IMR-90 (cell line): ENCODE results near the gene CFHR2. TPM values are rescaled to one million over a fixed set of nuclear protein-coding genes. Genes with fewer than 3 reads are reported as not detected.

Experiments
- ATAC-seq: fragments of 200-7000 bp; cut with Tn5 transposase; 2 replicates; pipeline ENCODE4 v1.9.1; 2020; ENCODE audit warnings: low read depth, mild to moderate bottlenecking, moderate library complexity
- BruUV-seq: library from RNA; stranded (reverse); fragments of 400-500 nt; replicated peaks from 2 replicates; lab custom pipeline; 2021; lab: Mats Ljungman, UMichigan
- CTCF ChIA-PET: fragments of 300-600 bp; formaldehyde crosslinking; extraction: SDS; loops from one replicate; lab custom pipeline; 2021; ENCODE audit warnings: antibody characterized with exemption; lab: Yijun Ruan, JAX
- POLR2A ChIA-PET: fragments of 300-600 bp; sonication (Branson Sonifier 250); formaldehyde crosslinking; loops from one replicate; lab custom pipeline; 2022; ENCODE audit warnings: antibody characterized with exemption; ENCODE audit not compliant: unreplicated experiment; lab: Charles Lee
- DNase-seq: peaks from one replicate; pipeline ENCODE4 v3.0.0; 2013
- H2AFZ ChIP-seq: replicated peaks from 2 replicates; pipeline ENCODE3; 2013; ENCODE audit warnings: low read length, mild to moderate bottlenecking; ENCODE audit not compliant: poor library complexity
- H2AK5ac ChIP-seq: 2 replicates; pipeline ENCODE4 v1.6.1; 2013; ENCODE audit warnings: low read depth, low read length, inconsistent platforms
- H2AK9ac ChIP-seq: replicated peaks from 2 replicates; pipeline ENCODE3; 2013; ENCODE audit warnings: mild to moderate bottlenecking, low read depth, low read length, moderate library complexity; ENCODE audit not compliant: poor library complexity
- H2BK120ac ChIP-seq: 2 replicates; pipeline ENCODE4 v1.6.1; 2013; ENCODE audit warnings: low read depth, low read length, inconsistent platforms
- H2BK15ac ChIP-seq: 3 replicates; pipeline ENCODE4 v1.6.1; 2013; ENCODE audit warnings: low read depth, low read length, inconsistent platforms
- H2BK20ac ChIP-seq: 2 replicates; pipeline ENCODE4 v1.6.1; 2013; ENCODE audit warnings: low read depth, mild to moderate bottlenecking, inconsistent platforms, low read length, moderate library complexity
- H2BK5ac ChIP-seq: 2 replicates; pipeline ENCODE4 v1.6.1; 2013; ENCODE audit warnings: mild to moderate bottlenecking, low read depth, low read length, inconsistent platforms; ENCODE audit not compliant: poor library complexity, severe bottlenecking
- H3K14ac ChIP-seq: replicated peaks from 2 replicates; pipeline ENCODE4 v1.6.1; 2013; ENCODE audit warnings: low read depth, low read length, inconsistent platforms
- H3K18ac ChIP-seq: 2 replicates; pipeline ENCODE4 v1.6.1; 2013; ENCODE audit warnings: low read depth, low read length, control low read depth
- H3K23ac ChIP-seq: 2 replicates; pipeline ENCODE4 v1.6.1; 2013; ENCODE audit warnings: low read depth, low read length, inconsistent platforms
- H3K27ac ChIP-seq: 2 replicates; pipeline ENCODE4 v1.5.1; 2013; ENCODE audit warnings: mild to moderate bottlenecking, control low read depth, low read length; ENCODE audit not compliant: insufficient read depth
- H3K27me3 ChIP-seq: 2 replicates; pipeline ENCODE4 v1.6.1; 2013; ENCODE audit warnings: low read length; ENCODE audit not compliant: control insufficient read depth, insufficient read depth
- H3K36me3 ChIP-seq: 2 replicates; pipeline ENCODE4 v1.6.1; 2013; ENCODE audit warnings: low read length, mixed read lengths; ENCODE audit not compliant: control insufficient read depth, insufficient read depth
- H3K4ac ChIP-seq: 2 replicates; pipeline ENCODE4 v1.6.1; 2013; ENCODE audit warnings: low read depth, low read length, inconsistent platforms
- H3K4me1 ChIP-seq: 2 replicates; pipeline ENCODE4 v1.6.1; 2013; ENCODE audit warnings: low read length, mixed read lengths; ENCODE audit not compliant: control insufficient read depth, insufficient read depth
- H3K4me2 ChIP-seq: 2 replicates; pipeline ENCODE4 v1.6.1; 2013; ENCODE audit warnings: low read depth, mild to moderate bottlenecking, control low read depth, low read length, moderate library complexity
- H3K4me3 ChIP-seq: 2 replicates; pipeline ENCODE4 v1.5.1; 2013; ENCODE audit warnings: low read depth, mild to moderate bottlenecking, control low read depth, low read length, moderate library complexity; ENCODE audit not compliant: insufficient read depth
- H3K56ac ChIP-seq: 2 replicates; pipeline ENCODE4 v1.6.1; 2013; ENCODE audit warnings: low read length, inconsistent platforms; ENCODE audit not compliant: insufficient read depth; ENCODE audit errors: extremely low read depth
- H3K79me1 ChIP-seq, 2 experiments: 2 replicates each; pipeline ENCODE4 v1.6.1; 2013; ENCODE audit warnings: low read length in 2 of 2, inconsistent platforms in 1 of 2, low read depth in 1 of 2
- H3K9ac ChIP-seq: 2 replicates; pipeline ENCODE4 v1.6.1; 2013; ENCODE audit warnings: low read depth, low read length, control low read depth
- H3K9me1 ChIP-seq: 2 replicates; pipeline ENCODE4 v1.6.1; 2013; ENCODE audit warnings: low read length, inconsistent platforms; ENCODE audit not compliant: insufficient read depth
- H3K9me3 ChIP-seq: 2 replicates; pipeline ENCODE4 v1.6.1; 2013; ENCODE audit warnings: low read length; ENCODE audit not compliant: control insufficient read depth, insufficient read depth
- H4K20me1 ChIP-seq: 2 replicates; pipeline ENCODE4 v1.6.1; 2013; ENCODE audit warnings: low read length, inconsistent platforms; ENCODE audit not compliant: insufficient read depth
- H4K5ac ChIP-seq: 2 replicates; pipeline ENCODE4 v1.6.1; 2013; ENCODE audit warnings: mild to moderate bottlenecking, low read depth, low read length, control low read depth
- H4K8ac ChIP-seq, 2 experiments: 2 replicates each; pipeline ENCODE4 v1.6.1; 2013; ENCODE audit warnings: low read depth in 2 of 2, low read length in 2 of 2, control low read depth in 1 of 2, inconsistent platforms in 1 of 2
- H4K91ac ChIP-seq: 2 replicates; pipeline ENCODE4 v1.6.1; 2013; ENCODE audit warnings: low read depth, low read length, inconsistent platforms; ENCODE audit not compliant: insufficient read depth
- ELK1 ChIP-seq: fragments of 150-350 bp; IDR thresholded peaks from 2 replicates; pipeline ENCODE4 v1.6.1; 2016; ENCODE audit warnings: low read depth, mild to moderate bottlenecking, low read length, moderate library complexity, borderline replicate concordance
- FOS ChIP-seq: fragments of 150-350 bp; IDR thresholded peaks from 2 replicates; pipeline ENCODE4 v1.6.1; 2016; ENCODE audit warnings: low read depth, low read length
- MAFK ChIP-seq: IDR thresholded peaks from 2 replicates; pipeline ENCODE4 v1.6.1; 2012; ENCODE audit warnings: low read depth, low read length, improper control_type of control experiment
- MAZ ChIP-seq: IDR thresholded peaks from 2 replicates; pipeline ENCODE4 v1.6.1; 2012; ENCODE audit warnings: low read depth, mild to moderate bottlenecking, low read length, improper control_type of control experiment, moderate library complexity, borderline replicate concordance
- MXI1 ChIP-seq: IDR thresholded peaks from 2 replicates; pipeline ENCODE4 v1.6.1; 2012; ENCODE audit warnings: low read depth, mild to moderate bottlenecking, low read length, moderate library complexity, borderline replicate concordance
- NFE2L2 ChIP-seq: fragments of 150-350 bp; IDR thresholded peaks from 2 replicates; pipeline ENCODE4 v1.6.1; 2016; ENCODE audit warnings: low read depth, mild to moderate bottlenecking, low read length
- POLR2A ChIP-seq: IDR thresholded peaks from 2 replicates; pipeline ENCODE4 v1.6.1; 2012; ENCODE audit warnings: mild to moderate bottlenecking, low read depth, low read length
- RAD21 ChIP-seq: IDR thresholded peaks from 2 replicates; pipeline ENCODE4 v1.6.1; 2012; ENCODE audit warnings: low read length, improper control_type of control experiment
- RFX5 ChIP-seq: IDR thresholded peaks from 2 replicates; pipeline ENCODE4 v1.8.0; 2012; ENCODE audit warnings: low read depth, mild to moderate bottlenecking, low read length, moderate library complexity
- SMC3 ChIP-seq: fragments of 150-350 bp; IDR thresholded peaks from 2 replicates; pipeline ENCODE4 v1.6.1; 2016; ENCODE audit warnings: low read depth, mild to moderate bottlenecking, antibody characterized with exemption, low read length, moderate library complexity
- WGBS, 2 experiments: methylation state at CpG; one replicate each; pipeline versions ENCODE4 v1.1.5 to v1.1.7; 2013; ENCODE audit warnings: missing lambda C conversion rate in 2 of 2; ENCODE audit not compliant: insufficient read length in 1 of 2; ENCODE audit errors: extremely low coverage in 2 of 2; 5-methylcytosine and 5-hydroxymethylcytosine counted together
- dilution Hi-C: fragments of 300-500 bp; cut with HindIII; formaldehyde crosslinking; loops from one replicate; pipeline ENCODE4 v1.14.3; 2018; ENCODE audit warnings: low sequenced_read_pairs; ENCODE audit not compliant: unreplicated experiment
- in situ Hi-C: fragments of 300-500 bp; cut with MboI; formaldehyde crosslinking; loops from 3 replicates; pipeline ENCODE4 v1.14.3; 2019; ENCODE audit warnings: low sequenced_read_pairs, inconsistent platforms, mixed read lengths
- intact Hi-C: fragments of 100-400 bp; cut with micrococcal nuclease; formaldehyde crosslinking; loops from 2 replicates; pipeline ENCODE4 v1.10.0; 2022
- polyA plus RNA-seq, 3 experiments: library from polyadenylated mRNA; depleted of rRNA; stranded (reverse); fragments of >200 nt; gene quantifications; 2 replicates each; pipeline ENCODE4 v1.2.3, GENCODE V29; 2012; ENCODE audit warnings: low replicate concordance in 1 of 3
- total RNA-seq: library from RNA; depleted of rRNA; stranded (reverse); fragments of >200 nt; gene quantifications from 2 replicates; pipeline ENCODE4 v1.2.3, GENCODE V29; 2012
- TF ChIP-seq, protein P1 (sequence below): conservative IDR thresholded peaks from 2 replicates; pipeline ENCODE4 v1.5.1; 2012; ENCODE audit warnings: mild to moderate bottlenecking, low read depth, low read length, improper control_type of control experiment
- TF ChIP-seq, protein P2 (sequence below): fragments of 150-350 bp; IDR thresholded peaks from 2 replicates; pipeline ENCODE4 v1.6.1; 2017; ENCODE audit warnings: mild to moderate bottlenecking, antibody characterized with exemption, low read length, low read depth

Gene CFHR2
- total and polyA plus RNA-seq, 2 of the 4 experiments (the other 2 are of a cell fraction), result not detected

- no peak overlapping the region for H3K27ac ChIP-seq
- ATAC-seq (peak; percentile 48), DNase-seq (no peak)
- no peak overlapping the region for H2BK5ac ChIP-seq
- H2BK15ac ChIP-seq, result no peak overlapping the region
- no peak overlapping the region for H4K91ac ChIP-seq
- no peaks in the 10 kb centered on the region for H3K9me3 ChIP-seq
- dilution Hi-C loops (no loop called here), intact Hi-C loops (no loop called here), in situ Hi-C loops (no loop called here)
- no peaks in the 10 kb centered on the region for H3K79me1 ChIP-seq
- peak overlapping the region; percentile 82 for H3K4me2 ChIP-seq
- BruUV-seq, result no TSS peak
- H3K4me1 ChIP-seq, result no peaks in the 10 kb centered on the region
- peaks cover 6% of the 10 kb centered on the region; the same call in 1 of the 2 replicates for H3K27me3 ChIP-seq
- no peaks in the 10 kb centered on the region for H3K9me1 ChIP-seq
- peak overlapping the region; percentile 77 for H2AFZ ChIP-seq
- H3K36me3 ChIP-seq, result no peaks in the 10 kb centered on the region
- no peak overlapping the region for H3K4ac ChIP-seq
- POLR2A ChIA-PET, result no interaction called here
- no peak overlapping the region for H3K56ac ChIP-seq
- no peak overlapping the region for H3K23ac ChIP-seq
- no peak overlapping the region for H2AK9ac ChIP-seq
- H2BK20ac ChIP-seq, result no peak overlapping the region
- no peak overlapping the region for H3K14ac ChIP-seq
- no peak overlapping the region for H2AK5ac ChIP-seq
- H3K9ac ChIP-seq, result no peak overlapping the region
- TF ChIP-seq, protein P1, sequence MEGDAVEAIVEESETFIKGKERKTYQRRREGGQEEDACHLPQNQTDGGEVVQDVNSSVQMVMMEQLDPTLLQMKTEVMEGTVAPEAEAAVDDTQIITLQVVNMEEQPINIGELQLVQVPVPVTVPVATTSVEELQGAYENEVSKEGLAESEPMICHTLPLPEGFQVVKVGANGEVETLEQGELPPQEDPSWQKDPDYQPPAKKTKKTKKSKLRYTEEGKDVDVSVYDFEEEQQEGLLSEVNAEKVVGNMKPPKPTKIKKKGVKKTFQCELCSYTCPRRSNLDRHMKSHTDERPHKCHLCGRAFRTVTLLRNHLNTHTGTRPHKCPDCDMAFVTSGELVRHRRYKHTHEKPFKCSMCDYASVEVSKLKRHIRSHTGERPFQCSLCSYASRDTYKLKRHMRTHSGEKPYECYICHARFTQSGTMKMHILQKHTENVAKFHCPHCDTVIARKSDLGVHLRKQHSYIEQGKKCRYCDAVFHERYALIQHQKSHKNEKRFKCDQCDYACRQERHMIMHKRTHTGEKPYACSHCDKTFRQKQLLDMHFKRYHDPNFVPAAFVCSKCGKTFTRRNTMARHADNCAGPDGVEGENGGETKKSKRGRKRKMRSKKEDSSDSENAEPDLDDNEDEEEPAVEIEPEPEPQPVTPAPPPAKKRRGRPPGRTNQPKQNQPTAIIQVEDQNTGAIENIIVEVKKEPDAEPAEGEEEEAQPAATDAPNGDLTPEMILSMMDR, result no peak
- TF ChIP-seq MAZ (no peak), POLR2A (no peak), MXI1 (no peak), ELK1 (no peak), MAFK (no peak), RFX5 (no peak), NFE2L2 (no peak), FOS (no peak), SMC3 (no peak), RAD21 (no peak)
- TF ChIP-seq, protein P2, sequence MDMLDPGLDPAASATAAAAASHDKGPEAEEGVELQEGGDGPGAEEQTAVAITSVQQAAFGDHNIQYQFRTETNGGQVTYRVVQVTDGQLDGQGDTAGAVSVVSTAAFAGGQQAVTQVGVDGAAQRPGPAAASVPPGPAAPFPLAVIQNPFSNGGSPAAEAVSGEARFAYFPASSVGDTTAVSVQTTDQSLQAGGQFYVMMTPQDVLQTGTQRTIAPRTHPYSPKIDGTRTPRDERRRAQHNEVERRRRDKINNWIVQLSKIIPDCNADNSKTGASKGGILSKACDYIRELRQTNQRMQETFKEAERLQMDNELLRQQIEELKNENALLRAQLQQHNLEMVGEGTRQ, result no peak
- peak overlapping the region; percentile 25; the same call in 1 of the 2 replicates for H3K4me3 ChIP-seq
- no peak overlapping the region for H2BK120ac ChIP-seq
- no peaks in the 10 kb centered on the region for H4K20me1 ChIP-seq
- WGBS, 2 experiments, result no CpG with 5 or more reads among the region's 26 CpGs
- H4K5ac ChIP-seq, result no peak overlapping the region
- CTCF ChIA-PET, result no interaction called here
- H4K8ac ChIP-seq, result no peak overlapping the region
- H3K18ac ChIP-seq, result no peak overlapping the region
Measured at GRCh38 chr1:196897158-196897828, 46.2 kb upstream of the CFHR2 start.
